Hepatic stellate cell (primary cell): Measurements from ENCODE around the gene BIRC7.

ENCODE experiments used
- DNase-seq: peaks from one replicate; pipeline ENCODE4 v3.0.0; 2011; ENCODE audit warnings: low spot score

Gene BIRC7

DNA sequence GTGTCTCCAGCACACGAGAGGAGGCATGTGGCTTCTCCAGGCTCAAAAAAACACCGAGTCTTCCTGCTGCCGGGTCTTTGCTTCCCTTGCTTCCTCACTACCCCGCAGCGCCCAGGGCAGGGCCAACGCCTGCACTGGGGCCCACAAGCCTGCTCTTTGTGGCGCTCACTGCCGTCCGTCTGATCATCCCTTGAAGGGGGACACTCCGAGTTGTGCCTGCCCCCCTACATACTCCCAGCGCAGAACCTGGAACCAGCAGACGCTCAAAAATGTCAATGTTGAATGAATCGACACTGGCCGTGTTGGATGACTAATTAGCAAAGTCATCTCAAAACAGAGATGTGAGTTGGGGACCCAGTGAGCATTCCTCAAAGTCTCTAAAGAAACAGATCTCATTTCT, 28.8 kb downstream of the BIRC7 start:
- no peak for DNase-seq

DNA sequence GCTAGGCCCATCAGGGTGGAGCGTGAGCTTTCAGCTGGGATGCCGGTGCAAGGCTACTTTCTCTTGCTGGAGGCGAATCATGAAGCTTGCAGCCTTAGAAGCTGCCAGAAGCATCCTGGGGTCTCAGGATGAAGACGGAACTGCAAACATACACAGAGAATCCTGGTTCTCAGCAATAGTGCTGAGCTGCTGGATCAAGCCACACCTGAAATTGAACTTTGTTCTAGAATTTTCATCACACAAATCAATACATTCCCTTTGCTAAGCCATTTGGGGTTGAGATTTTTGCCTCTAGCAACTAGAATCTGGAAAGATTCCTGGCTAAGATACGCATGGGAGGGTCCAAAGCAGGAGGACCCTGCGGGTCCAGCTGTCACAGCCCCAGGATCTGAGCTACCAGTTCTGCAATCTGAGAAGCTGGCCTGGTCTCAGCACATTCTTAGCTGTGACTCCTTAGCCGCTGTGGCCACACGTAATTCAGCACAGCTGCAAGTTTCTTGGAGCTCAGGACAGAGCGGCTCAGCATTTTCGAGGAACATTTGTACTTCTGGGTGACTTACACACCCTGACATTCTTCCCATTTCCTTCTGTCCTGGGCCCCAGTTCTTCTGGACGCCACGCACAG, 30.3 kb downstream of the BIRC7 start:
- no peak for DNase-seq

DNA sequence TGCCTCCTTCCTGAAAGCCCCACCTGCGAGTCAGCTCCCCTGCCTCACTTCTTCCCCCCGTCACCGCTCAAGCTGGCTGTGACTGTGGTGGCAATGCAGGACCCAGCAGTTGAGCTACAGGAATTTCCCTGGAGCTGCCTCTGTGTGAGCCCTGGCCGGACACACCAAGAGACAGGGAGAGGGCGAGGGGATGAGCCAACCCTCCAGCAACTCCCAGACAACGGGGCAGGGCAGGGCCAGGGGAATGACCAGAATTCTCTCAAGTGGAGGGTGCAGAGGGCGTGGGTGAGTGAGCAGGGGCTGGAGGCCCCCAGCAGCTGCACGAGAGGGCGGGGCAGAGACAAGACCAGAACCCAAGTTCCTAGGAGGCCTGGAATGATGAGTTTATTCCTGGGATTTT, 32.0 kb downstream of the BIRC7 start:
- no peak for DNase-seq

DNA sequence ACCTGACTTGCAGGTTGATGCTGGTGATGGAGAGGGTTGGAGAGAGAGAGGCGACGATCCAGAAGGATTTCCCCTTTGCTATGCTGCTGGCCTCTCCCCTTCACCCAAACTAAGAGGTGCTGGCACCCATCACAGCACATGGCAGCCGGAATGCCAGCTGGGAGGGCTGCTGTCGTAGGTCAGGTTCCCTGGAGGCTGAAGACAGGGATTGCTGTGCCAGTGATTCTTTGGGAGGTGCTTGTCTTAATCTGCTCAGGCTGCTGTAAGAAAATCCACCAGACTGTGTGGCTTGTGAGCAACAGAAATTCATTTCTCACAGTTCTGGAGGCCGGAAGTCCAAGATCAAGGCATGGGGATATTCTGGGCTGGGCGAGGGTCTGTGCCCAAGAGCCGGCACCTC, 32.6 kb downstream of the BIRC7 start:
- DNase-seq, result no peak

DNA sequence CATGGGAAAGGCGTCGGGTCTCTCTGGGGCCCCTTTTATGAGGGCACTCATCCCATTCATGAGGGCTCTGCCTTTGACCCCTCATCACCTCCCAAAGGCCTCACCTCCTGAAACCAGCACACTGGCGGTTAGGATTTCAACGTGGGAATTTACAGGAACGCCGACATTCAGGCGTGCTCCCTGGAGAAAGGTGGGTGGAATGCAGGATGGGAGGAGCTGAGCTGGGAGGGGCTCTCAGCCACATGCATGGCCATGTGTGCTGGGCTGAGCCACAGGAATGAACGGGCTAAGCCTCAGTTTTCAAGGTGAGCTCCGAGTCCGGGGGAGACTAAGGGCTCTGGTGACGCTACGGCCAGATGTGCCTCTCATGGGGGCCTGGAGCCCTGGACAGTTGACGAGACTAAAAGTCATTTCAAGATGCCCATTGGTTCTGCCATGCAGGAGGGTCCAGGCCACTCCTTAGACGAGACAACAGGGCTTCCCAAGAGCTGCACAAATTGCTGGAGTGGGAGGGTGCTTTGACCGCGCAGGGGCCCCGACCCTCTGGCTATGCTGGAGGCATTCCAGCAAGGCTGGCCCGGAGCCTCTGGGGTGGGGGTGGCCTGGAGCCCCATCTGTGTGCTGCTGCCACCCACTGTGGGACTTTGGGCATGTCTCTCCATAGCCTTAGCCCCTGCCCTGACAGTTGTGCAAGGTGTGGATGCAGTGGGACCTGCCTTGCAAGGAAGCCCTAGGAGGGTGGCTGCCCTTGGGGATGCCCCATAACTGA, 33.1 kb downstream of the BIRC7 start:
- DNase-seq, result no peak

DNA sequence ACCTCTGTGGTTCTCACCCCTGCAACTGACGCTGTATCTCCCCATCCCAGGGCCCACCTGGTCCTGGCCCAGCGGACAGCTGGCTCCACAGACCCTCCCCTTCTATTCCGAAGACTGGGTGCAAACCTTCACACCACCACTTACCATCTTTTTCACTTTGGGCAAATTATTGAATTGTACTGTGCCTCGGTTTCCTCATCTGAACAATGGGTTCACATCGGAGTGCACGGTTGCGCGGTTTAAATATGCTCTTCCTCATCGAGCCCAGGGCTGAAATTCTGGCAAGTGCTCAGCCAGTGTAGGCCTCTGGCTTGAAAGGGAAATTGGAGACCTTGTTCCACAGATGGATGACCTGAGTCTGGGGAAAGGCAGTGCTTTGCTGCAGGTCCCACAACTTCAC, 34.0 kb downstream of the BIRC7 start:
- no peak for DNase-seq

DNA sequence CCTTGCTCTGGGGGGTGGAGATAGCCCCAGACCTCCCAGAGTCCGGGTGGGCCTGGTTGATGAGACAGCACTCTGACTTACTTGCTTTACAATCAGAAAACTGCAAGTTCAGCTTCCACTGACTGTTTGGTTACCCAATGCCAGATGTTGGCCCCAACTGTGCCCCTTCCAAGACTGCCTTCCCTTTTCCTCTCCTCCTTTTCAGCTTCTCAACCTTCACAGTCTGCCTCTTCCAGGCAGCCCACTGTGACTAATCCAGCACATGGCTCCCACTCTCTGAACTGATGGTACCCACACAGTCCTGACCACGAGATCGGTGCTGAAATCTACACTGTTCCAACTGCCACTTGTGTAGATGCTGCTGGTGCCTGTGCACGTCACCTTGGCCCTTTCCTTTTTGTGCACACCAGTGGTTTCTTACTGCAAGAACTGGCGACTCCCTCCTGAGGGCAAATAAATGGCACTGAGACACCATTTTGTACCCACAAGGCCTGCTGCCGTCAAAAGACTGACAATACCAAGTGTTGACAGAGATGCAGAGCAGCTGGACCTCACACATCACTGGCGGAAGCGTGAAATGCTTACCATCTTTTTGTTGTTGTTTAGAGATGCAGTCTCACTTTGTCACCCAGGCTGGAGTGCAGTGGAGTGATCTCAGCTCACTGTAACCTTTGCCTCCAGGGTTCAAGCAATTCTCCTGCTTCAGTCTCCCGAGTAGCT, 35.1 kb downstream of the BIRC7 start:
- DNase-seq, result no peak

DNA sequence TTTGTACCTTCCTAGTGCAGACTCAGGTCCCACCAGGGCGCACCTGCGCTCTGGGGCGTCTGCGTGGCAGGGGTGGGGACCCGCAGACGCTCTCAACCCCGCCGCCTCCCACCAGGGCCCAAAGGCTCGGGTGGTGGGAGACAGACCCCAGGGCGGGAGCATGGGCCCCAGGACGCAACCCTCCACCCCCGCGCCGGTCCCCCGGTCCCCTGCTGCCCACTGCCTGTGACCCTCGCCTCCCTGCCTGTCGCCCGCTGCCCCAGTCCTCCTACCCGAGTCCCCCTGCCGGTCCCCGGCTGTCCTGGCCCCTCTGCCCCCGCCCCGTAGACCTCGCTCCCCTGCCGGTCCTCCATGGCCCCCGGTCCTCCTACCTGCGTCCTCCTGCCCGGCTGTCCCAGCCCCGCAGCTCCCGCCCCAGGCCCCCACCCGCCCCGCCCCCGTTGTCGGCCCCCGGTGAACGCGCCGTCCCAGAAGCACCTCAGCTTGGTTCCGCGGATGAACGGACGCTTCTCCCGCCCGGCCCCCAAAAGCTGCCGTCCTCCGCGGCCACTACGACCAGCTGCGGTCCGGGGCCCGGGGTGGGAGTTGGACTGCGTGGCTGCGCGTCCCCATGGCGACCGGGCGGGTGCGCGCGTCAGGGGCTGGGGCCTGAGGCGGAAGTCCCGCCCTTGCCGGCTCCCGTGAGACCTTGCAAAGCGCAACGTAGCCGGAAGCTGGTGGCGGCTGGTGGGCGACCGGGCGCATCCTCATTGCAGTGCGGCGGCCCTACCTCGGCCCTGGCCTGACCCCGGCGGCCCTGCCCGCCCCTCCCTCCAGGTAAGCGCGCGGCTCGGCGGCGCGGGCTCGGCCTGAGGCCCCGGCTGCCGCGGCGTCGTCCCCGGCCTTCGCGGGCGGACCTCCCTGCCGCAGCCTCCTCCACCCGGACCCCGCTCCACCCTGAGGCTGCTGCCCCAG, 36.7 kb downstream of the BIRC7 start, which contains the start of gene ARFGAP1:
Gene ARFGAP1 (plus strand): TSS at position 709 of the 954 bp plus-strand sequence. CDS start 2,768 bp downstream, outside the sequence.
- DNase-seq, result peak; percentile 97

DNA sequence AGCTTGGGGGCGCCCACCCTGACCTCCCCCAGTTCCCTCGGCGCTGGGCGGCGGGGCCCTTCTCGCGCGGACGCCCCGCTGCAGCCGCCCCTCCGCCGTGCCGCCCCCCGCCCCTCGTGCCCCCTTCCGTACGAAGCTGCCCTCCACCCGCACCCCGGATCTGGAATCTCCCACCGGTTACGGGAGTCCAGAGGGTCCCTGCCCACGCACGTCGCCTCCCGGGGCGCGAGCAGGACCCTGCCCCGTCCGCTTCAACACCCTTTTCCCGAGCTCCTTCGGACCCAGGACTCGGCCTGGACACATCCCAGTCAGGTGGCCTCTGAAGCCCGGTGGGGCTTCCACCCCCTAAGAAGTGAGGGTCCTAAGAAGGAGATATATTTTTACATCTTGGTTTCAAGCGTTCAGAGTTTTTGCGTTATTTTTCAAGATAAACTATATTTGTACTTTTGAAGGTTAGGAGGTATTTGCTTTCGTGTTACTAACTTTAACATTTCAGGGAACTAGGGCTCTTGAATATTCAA, 37.4 kb downstream of the BIRC7 start:
- no peak for DNase-seq

DNA sequence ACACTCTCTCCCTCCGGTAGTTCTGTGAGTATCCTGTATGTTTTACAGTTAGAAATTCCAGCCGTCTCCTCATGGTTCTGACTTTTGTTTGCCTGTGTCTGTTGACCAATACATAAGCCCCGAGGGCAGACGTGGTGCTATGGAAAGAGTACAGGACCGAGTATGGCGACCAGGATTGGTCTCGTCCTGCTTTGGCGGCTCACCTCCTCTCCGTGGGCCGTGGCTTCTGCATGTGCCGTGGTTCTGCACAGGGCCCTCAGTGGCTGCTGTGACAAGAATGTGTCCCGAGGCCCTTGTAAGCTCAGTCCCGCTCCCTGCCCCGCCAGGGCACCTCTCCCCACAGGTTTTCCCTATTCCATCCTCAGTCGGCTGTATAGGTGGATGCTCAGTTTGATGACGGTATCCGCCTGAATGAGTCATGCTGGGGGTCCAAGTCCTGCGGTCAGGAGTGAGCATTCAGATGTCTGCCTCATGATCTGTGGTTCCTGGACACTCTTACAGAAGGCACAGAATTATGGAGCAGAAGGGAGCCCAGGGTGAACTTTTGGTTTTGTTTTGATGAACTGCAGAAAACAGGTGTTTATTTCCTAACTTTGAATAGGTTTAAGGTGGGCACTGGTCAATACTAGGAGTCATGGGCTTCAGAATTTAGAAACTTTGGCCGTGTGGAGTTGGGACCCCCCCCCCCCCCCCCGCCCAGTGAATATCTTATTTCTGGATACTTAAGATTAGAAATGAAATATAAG, 38.1 kb downstream of the BIRC7 start:
- peak; percentile 87 for DNase-seq

DNA sequence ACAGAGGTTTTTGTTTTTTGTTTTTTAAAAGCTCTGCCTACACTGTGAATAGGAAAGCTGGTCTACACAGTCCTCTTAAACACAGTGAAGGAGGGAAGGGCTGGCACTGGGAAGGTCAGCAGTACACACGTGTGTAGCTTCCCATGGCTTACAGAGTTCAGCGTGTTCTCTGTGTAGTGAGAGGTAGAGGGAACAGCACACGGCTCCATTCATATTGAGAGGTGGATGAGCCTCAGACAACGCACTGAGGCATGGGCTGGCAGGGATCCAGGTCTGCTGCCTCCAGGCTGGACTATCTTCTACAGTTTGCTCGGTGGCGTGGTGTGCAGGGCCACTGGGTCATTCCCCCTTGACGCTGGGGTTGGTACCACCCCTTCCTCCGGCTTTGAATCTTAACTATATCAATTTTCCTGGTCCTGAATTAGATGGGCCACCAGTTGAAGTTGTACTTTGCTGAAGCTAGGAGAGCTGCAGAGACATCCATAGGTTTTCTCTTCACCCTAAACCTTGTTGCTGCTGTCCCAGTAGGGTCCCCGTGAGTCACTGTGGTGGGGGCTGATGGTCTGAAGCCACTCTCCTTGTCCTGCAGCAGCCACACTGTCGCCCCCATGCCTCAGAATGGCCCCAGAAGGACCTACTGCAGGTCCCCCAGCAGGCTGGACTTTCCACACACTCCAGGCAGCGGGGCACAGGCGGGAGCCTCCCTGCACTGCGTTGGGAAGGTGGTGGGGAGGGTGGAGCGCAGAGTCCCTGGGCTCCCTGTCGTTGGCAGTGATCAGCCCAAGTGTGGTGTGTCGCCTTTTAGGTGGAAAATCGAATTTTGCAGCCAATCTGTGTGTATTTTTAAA, 38.9 kb downstream of the BIRC7 start:
- no peak for DNase-seq

DNA sequence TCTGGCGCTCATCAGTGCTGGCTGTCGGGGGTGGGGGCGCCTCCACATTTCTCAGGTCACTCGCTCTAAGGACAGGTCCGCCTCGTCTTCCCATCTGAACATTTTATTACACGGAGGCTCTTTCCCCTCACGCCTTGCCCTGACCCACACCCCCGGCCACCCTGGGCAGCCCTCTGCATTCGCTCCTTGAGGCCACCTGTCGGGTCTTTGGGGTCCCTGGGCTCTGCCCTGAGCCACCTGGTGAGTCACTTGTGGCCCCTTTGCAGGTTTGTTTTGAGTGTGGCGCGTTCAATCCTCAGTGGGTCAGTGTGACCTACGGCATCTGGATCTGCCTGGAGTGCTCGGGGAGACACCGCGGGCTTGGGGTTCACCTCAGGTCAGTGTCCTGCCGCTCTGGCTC, 40.1 kb downstream of the BIRC7 start:
- no peak for DNase-seq

DNA sequence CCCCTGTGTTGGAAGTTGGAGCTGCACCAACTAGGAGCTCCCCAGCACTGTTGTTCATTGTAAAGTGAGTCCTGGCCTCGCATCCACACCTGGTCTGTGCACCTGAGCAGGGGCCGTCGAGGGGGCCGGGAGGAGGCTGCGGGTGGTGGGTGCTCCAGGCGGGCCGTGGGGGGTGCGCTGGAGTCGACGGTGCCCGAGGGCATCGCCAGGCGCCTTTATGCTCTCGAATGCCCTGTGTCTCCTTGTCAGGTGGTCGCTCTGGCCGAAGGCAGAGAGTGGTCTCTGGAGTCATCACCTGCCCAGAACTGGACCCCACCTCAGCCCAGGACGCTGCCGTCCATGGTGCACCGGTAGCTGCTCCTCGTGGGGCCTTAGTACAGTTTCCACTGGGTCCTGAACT, 41.3 kb downstream of the BIRC7 start:
- no peak for DNase-seq

DNA sequence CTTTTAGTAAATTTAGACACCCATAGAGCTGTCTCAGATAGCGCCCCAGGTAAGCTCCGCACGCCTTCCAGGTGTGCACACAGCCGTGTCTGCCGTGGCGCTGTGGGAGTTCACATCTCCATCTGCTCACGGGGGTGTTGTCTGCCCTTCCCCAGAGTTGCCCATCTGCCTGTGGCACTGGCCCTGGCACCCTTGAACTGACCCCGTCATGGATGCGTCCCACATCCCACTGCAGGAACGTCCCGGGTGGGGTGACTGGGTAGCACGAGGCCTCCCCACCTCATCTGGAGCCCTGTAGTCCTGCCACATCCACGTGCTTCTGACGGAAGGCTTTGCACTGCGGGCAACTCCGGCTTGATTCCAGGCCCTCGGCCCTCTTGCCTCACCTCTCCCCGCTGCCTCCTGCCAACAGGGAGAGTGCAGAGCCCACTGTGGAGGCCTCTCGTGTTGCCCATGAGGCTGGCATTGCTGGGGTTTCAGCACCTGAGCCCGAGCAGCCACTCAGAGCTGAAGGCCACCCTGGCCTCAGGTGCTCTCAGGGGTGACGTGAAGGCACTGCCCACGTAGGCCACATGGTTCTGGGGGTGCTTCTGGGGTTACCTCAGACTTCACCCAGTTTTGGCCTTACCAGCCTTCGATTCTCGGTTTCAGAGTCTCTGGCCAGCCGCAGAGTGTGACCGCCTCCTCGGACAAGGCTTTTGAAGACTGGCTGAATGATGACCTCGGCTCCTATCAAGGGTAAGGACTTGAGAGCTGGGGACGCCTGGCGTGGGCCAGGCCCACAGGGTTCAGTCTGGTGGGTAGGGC, 42.0 kb downstream of the BIRC7 start:
- DNase-seq, result no peak

DNA sequence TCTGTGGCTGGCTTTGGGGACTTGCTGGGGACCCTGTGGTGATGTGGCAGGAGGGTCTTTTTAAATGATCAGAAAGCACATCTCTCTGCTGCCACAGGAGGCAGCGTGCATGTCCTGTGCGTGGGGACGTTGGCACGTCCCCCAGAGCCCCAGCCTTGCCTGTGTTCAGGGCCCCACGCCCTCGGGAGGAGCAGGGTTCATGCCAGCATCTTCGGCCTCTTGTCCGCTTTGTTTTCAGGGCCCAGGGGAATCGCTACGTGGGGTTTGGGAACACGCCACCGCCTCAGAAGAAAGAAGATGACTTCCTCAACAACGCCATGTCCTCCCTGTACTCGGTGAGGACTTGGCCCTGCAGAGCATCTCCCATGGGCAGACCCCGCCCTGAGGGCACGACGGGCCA, 43.0 kb downstream of the BIRC7 start:
- no peak for DNase-seq

DNA sequence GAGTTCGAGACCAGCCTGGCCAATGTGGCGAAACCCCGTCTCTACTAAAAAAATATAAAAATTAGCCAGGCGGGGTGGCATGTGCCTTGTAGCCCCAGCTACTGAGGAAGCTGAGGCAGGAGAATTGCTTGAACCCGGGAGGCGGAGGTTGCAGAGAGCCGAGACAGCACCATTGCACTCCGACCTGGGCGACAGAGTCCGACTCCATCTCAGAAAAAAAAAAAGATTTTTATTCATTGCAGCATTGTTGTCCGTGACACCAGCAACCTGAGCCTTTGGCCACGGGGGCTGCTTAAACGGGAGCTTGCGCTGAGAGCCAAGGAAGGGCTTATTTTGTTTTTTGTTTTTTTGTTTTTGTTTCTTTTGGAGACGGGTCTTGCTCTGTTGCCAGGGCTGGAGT, 44.2 kb downstream of the BIRC7 start:
- DNase-seq, result no peak

DNA sequence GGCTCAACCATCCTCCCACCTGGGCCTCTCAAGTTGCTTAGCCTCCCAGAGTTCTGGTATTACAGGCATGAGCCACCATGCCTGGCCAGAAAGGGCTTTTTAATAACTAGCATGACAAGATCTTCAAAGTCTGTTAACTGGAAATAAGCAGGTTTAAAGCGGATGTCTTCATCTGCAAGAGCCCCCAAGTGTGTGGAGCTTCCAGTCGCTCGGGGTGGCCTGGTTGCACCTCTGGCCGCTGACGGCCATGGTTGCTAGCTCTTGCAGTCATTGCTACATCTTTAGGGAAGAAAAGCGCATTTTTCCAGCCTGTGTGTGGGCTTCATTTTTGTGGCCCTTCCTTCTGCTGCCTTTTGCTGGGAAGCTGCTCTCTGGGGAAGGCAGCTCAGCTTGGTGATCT, 44.7 kb downstream of the BIRC7 start:
- no peak for DNase-seq

DNA sequence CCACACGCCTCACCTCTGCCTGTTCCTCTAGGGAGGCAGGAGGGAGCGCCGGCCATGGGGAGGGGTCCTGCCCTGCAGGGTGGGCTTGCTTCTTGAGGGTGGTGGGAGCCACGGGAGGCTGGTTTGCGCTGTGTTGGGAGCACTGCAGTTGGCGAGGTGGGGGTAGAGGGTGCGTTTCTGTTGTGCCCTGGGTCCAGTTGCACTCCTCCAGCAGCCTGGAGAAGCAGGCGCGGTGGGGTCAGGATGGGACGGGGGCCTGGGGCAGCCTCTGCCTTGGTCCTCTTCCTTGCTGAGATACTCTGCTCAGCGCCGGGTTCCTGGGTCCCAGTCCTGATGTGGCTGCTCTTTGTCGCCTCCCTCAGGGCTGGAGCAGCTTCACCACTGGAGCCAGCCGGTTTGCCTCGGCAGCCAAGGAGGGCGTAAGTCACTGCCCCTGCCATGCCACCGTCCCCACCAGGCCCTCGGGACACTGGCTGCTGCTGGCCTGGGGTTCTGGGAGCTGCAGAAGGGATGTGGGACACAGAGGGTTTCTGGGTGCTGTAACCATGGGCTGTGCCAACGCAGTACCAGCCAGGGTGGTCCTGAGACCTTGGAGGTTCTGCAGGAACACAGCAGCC, 45.3 kb downstream of the BIRC7 start:
- DNase-seq, result no peak
